Stimulated activated CD8-positive, alpha-beta memory T cell treated with anti-CD3 and anti-CD28 coated beads, Interleukin-7, amount 100 ng/mL, for 1 hour (primary cell): ENCODE measurements around the gene HBM.
"Not testable (repeated sequence)": the region's sequence is repeated elsewhere in the genome, so short reads cannot be mapped to it uniquely, and the experiment has no call there.

Source experiments
- DNase-seq, 2 donors: peaks; one replicate each; pipeline ENCODE4 v3.0.0-alpha.2; 2020; ENCODE audit warnings: low read depth in 2 of 2

The HBM gene

GRCh38 chr16:169014-169413 is 3.2 kb downstream of the HBM start:
- DNase-seq: no peak

- not testable (repeated sequence) for DNase-seq
Measured at GRCh38 chr16:170088-170507, 4.3 kb downstream of the HBM start.

GRCh38 chr16:170788-171187 is 5.0 kb downstream of the HBM start:
- DNase-seq: no peak

- not testable (repeated sequence) for DNase-seq
Measured at GRCh38 chr16:172374-172941, 6.7 kb downstream of the HBM start, which contains the start of gene HBA2. Gene HBA2 (plus strand): TSS chr16:172876. CDS start chr16:172913, 37 bp downstream.

- DNase-seq: not testable (repeated sequence)
Measured at GRCh38 chr16:173211-173854, 7.6 kb downstream of the HBM start.

GRCh38 chr16:173928-174769 is 8.4 kb downstream of the HBM start:
- not testable (repeated sequence) for DNase-seq

GRCh38 chr16:175011-175949 is 9.5 kb downstream of the HBM start:
- no peak for DNase-seq

GRCh38 chr16:176006-176405 is 10.2 kb downstream of the HBM start:
- not testable (repeated sequence) for DNase-seq

GRCh38 chr16:176477-177382 is 11.0 kb downstream of the HBM start, which contains the start of gene HBA1:
Gene HBA1 (plus strand): TSS chr16:176680. CDS start chr16:176717, 37 bp downstream.
- not testable (repeated sequence) for DNase-seq

- no peak for DNase-seq
Measured at GRCh38 chr16:177394-177822, 11.6 kb downstream of the HBM start.

GRCh38 chr16:177981-178667 is 12.3 kb downstream of the HBM start:
- no peak for DNase-seq

- no peak for DNase-seq
Measured at GRCh38 chr16:178668-179015, 12.9 kb downstream of the HBM start.

GRCh38 chr16:179211-180092 is 13.7 kb downstream of the HBM start:
- no peak for DNase-seq

- no peak for DNase-seq
Measured at GRCh38 chr16:180101-180675, 14.4 kb downstream of the HBM start, which contains the start of gene HBQ1. Gene HBQ1 (plus strand): TSS chr16:180459. CDS start chr16:180487, 28 bp downstream.

GRCh38 chr16:180681-181564 is 15.1 kb downstream of the HBM start:
- DNase-seq: no peak

- peak; percentile 71 to 74 for DNase-seq
Measured at GRCh38 chr16:181565-182021, 15.8 kb downstream of the HBM start.

- no peak for DNase-seq
Measured at GRCh38 chr16:183005-183404, 17.2 kb downstream of the HBM start.
